ENCODE data around the gene OAS3.
"Not testable (repeated sequence)": the region's sequence is repeated elsewhere in the genome, so short reads cannot be mapped to it uniquely, and the experiment has no call there.

OAS3 gene

GRCh38 chr12:112957125-112957524 is 18.9 kb downstream of the OAS3 start:
- DNase-seq: not testable (repeated sequence)

GRCh38 chr12:112961074-112961473 is 22.8 kb downstream of the OAS3 start:
- DNase-seq: no peak

GRCh38 chr12:112961536-112961935 is 23.3 kb downstream of the OAS3 start:
- DNase-seq: no peak

GRCh38 chr12:112962561-112962960 is 24.3 kb downstream of the OAS3 start:
- no peak for DNase-seq

- DNase-seq: no peak
Observed at GRCh38 chr12:112963227-112963861, 25.1 kb downstream of the OAS3 start.

GRCh38 chr12:112964067-112964670 is 25.9 kb downstream of the OAS3 start:
- no peak for DNase-seq

- no peak for DNase-seq
Observed at GRCh38 chr12:112964915-112965314, 26.6 kb downstream of the OAS3 start.

GRCh38 chr12:112965643-112966042 is 27.4 kb downstream of the OAS3 start:
- DNase-seq: no peak

- DNase-seq: no peak
Observed at GRCh38 chr12:112967306-112967705, 29.0 kb downstream of the OAS3 start.

GRCh38 chr12:112967858-112968257 is 29.6 kb downstream of the OAS3 start:
- no peak for DNase-seq

GRCh38 chr12:112969547-112970306 is 31.5 kb downstream of the OAS3 start:
- no peak for DNase-seq

GRCh38 chr12:112970391-112970790 is 32.1 kb downstream of the OAS3 start:
- no peak for DNase-seq

GRCh38 chr12:112971248-112971647 is 33.0 kb downstream of the OAS3 start:
- peak; percentile 46 for DNase-seq

- DNase-seq: no peak
Observed at GRCh38 chr12:112973011-112973735, 34.9 kb downstream of the OAS3 start.

GRCh38 chr12:112973818-112974231 is 35.6 kb downstream of the OAS3 start:
- peak; percentile 40 for DNase-seq

GRCh38 chr12:112974904-112975303 is 36.6 kb downstream of the OAS3 start:
- no peak for DNase-seq

- DNase-seq: no peak
Observed at GRCh38 chr12:112977139-112977538, 38.9 kb downstream of the OAS3 start.

- no peak for DNase-seq
Observed at GRCh38 chr12:112977641-112978040, 39.4 kb downstream of the OAS3 start.

GRCh38 chr12:112978163-112979040 is 40.1 kb downstream of the OAS3 start, which contains the start of gene OAS2:
TSS of gene OAS2 (plus strand) at chr12:112978519. CDS start at chr12:112978609, 90 bp downstream.
- DNase-seq: peak; percentile 49

- no peak for DNase-seq
Observed at GRCh38 chr12:112979041-112979680, 40.9 kb downstream of the OAS3 start.

GRCh38 chr12:112980491-112981158 is 42.4 kb downstream of the OAS3 start:
- no peak for DNase-seq
